ENCODE measurements around the gene NWD2. TPM values are rescaled to one million over a fixed set of nuclear protein-coding genes. Genes with fewer than 3 reads are reported as not detected.

NWD2 gene
- total RNA-seq, 1 donor: not detected

DNA sequence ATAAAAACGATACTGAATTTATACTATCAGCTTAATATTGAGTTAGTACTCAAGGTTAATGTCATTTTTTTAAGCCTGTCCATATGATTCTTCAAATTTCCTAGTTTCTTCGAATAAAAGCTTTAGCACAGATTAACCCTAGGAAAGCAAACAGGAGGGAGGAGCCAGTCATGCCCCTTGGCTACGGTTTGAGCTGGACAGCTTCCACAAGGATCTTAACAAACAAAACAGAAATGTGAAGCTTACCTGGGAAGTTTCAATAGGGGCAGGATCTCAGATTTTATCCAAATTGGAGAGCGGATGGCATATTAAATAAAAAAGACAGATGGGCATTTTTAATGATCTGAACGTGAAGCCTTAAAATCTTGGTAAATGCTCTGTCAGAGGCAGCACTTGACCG lies 2.3 kb downstream of the NWD2 start:
- Histone ChIP-seq H3K36me3 (ENCODE audit: insufficient read depth, low read length) (no peaks in the 10 kb centered on the region), H3K4me3 (ENCODE audit: insufficient read depth, low read length) (no peak overlapping the region), H4K20me1 (ENCODE audit: insufficient read depth, low read length) (no peaks in the 10 kb centered on the region), H2AFZ (ENCODE audit: low read length) (no peak overlapping the region), H3K4me1 (ENCODE audit: insufficient read depth, low read length) (no peaks in the 10 kb centered on the region), H3K9me3 (ENCODE audit: low read depth, low read length) (no peaks in the 10 kb centered on the region), H3K4me2 (ENCODE audit: insufficient read depth, low read length) (no peak overlapping the region), H3K27me3 (ENCODE audit: insufficient read depth, low read length) (no peaks in the 10 kb centered on the region), H3K79me2 (ENCODE audit: insufficient read depth, low read length) (no peaks in the 10 kb centered on the region), H3K27ac (ENCODE audit: low read depth, low read length) (no peak overlapping the region)
- DNase-seq (ENCODE audit: insufficient read length, low spot score, missing footprints): no peak
- TF ChIP-seq CTCF (IDR thresholded peaks at IDR 0.05; ENCODE audit: extremely low read depth, low read depth, low read length): no peak

GRCh38 chr4:37258221-37258620 lies 13.7 kb downstream of the NWD2 start:
- H2AFZ ChIP-seq (ENCODE audit: low read length): no peak overlapping the region
- no peak for DNase-seq (ENCODE audit: insufficient read length, low spot score, missing footprints)
- no peak overlapping the region for H3K27ac ChIP-seq (ENCODE audit: low read depth, low read length)
- H3K9me3 ChIP-seq (ENCODE audit: low read depth, low read length): no peaks in the 10 kb centered on the region
- no peaks in the 10 kb centered on the region for H3K79me2 ChIP-seq (ENCODE audit: insufficient read depth, low read length)
- TF ChIP-seq CTCF (IDR thresholded peaks at IDR 0.05; ENCODE audit: extremely low read depth, low read depth, low read length): no peak
- no peaks in the 10 kb centered on the region for H3K4me1 ChIP-seq (ENCODE audit: insufficient read depth, low read length)
- no peaks in the 10 kb centered on the region for H3K36me3 ChIP-seq (ENCODE audit: insufficient read depth, low read length)
- no peaks in the 10 kb centered on the region for H3K27me3 ChIP-seq (ENCODE audit: insufficient read depth, low read length)
- H4K20me1 ChIP-seq (ENCODE audit: insufficient read depth, low read length): no peaks in the 10 kb centered on the region
- H3K4me3 ChIP-seq (ENCODE audit: insufficient read depth, low read length): no peak overlapping the region
- H3K4me2 ChIP-seq (ENCODE audit: insufficient read depth, low read length): no peak overlapping the region

- H2AFZ ChIP-seq (ENCODE audit: low read length): no peak overlapping the region
- no peaks in the 10 kb centered on the region for H4K20me1 ChIP-seq (ENCODE audit: insufficient read depth, low read length)
- no peaks in the 10 kb centered on the region for H3K27me3 ChIP-seq (ENCODE audit: insufficient read depth, low read length)
- no peaks in the 10 kb centered on the region for H3K79me2 ChIP-seq (ENCODE audit: insufficient read depth, low read length)
- H3K4me3 ChIP-seq (ENCODE audit: insufficient read depth, low read length): no peak overlapping the region
- TF ChIP-seq CTCF (IDR thresholded peaks at IDR 0.05; ENCODE audit: extremely low read depth, low read depth, low read length): no peak
- no peak for DNase-seq (ENCODE audit: insufficient read length, low spot score, missing footprints)
- H3K27ac ChIP-seq (ENCODE audit: low read depth, low read length): no peak overlapping the region
- H3K36me3 ChIP-seq (ENCODE audit: insufficient read depth, low read length): no peaks in the 10 kb centered on the region
- H3K4me2 ChIP-seq (ENCODE audit: insufficient read depth, low read length): no peak overlapping the region
- no peaks in the 10 kb centered on the region for H3K9me3 ChIP-seq (ENCODE audit: low read depth, low read length)
- H3K4me1 ChIP-seq (ENCODE audit: insufficient read depth, low read length): no peaks in the 10 kb centered on the region
These were observed 23.8 kb downstream of the NWD2 start for GRCh38 chr4:37268319-37268718.

DNA sequence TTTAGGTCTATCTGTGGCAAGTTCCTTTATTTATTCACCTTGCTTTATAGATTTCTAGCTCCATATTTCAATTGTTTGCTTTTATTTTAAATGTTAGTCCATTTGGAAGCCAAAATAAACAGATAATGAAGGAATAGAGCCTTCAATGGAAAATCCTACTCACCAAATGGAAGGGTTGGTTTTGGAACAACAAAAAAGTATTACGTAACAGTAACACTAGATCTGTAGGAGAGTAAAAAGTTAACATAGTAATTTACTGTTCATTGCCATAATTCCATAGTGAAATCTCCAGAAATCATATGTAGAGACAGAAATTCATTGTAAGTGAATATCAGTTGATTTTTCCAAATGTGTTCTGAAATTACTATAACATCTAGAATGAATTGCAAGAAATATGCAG lies 34.6 kb downstream of the NWD2 start:
- H3K79me2 ChIP-seq (ENCODE audit: insufficient read depth, low read length): no peaks in the 10 kb centered on the region
- no peak overlapping the region for H2AFZ ChIP-seq (ENCODE audit: low read length)
- H4K20me1 ChIP-seq (ENCODE audit: insufficient read depth, low read length): no peaks in the 10 kb centered on the region
- DNase-seq (ENCODE audit: insufficient read length, low spot score, missing footprints): no peak
- H3K4me2 ChIP-seq (ENCODE audit: insufficient read depth, low read length): no peak overlapping the region
- H3K27me3 ChIP-seq (ENCODE audit: insufficient read depth, low read length): no peaks in the 10 kb centered on the region
- H3K9me3 ChIP-seq (ENCODE audit: low read depth, low read length): no peaks in the 10 kb centered on the region
- H3K4me3 ChIP-seq (ENCODE audit: insufficient read depth, low read length): no peak overlapping the region
- H3K27ac ChIP-seq (ENCODE audit: low read depth, low read length): no peak overlapping the region
- H3K4me1 ChIP-seq (ENCODE audit: insufficient read depth, low read length): no peaks in the 10 kb centered on the region
- no peak for TF ChIP-seq CTCF (IDR thresholded peaks at IDR 0.05; ENCODE audit: extremely low read depth, low read depth, low read length)
- H3K36me3 ChIP-seq (ENCODE audit: insufficient read depth, low read length): no peaks in the 10 kb centered on the region

All from osteoblast (primary cell).